Osteocyte (in vitro differentiated cells): ENCODE measurements around the gene CHRM3. TPM values are rescaled to one million over a fixed set of nuclear protein-coding genes. Genes with fewer than 3 reads are reported as not detected.
"Not testable (repeated sequence)": the region's sequence is repeated elsewhere in the genome, so short reads cannot be mapped to it uniquely, and the experiment has no call there.

Experiments
- DNase-seq: peaks from one replicate; pipeline ENCODE4 v3.0.0; 2021; ENCODE audit warnings: mixed read lengths; ENCODE audit not compliant: unreplicated experiment; ENCODE audit errors: extremely low spot score
- H3K27ac Mint-ChIP-seq: one replicate; pipeline ENCODE4 v1.8.0; 2021; ENCODE audit warnings: mild to moderate bottlenecking, mixed read lengths; ENCODE audit not compliant: unreplicated experiment
- H3K27me3 Mint-ChIP-seq: one replicate; pipeline ENCODE4 v1.8.0; 2021; ENCODE audit warnings: mixed read lengths; ENCODE audit not compliant: unreplicated experiment
- H3K36me3 Mint-ChIP-seq: one replicate; pipeline ENCODE4 v1.8.0; 2021; ENCODE audit warnings: mixed read lengths; ENCODE audit not compliant: unreplicated experiment
- H3K4me1 Mint-ChIP-seq: one replicate; pipeline ENCODE4 v1.8.0; 2021; ENCODE audit warnings: mixed read lengths; ENCODE audit not compliant: unreplicated experiment
- H3K4me3 Mint-ChIP-seq: one replicate; pipeline ENCODE4 v1.8.0; 2021; ENCODE audit warnings: mild to moderate bottlenecking, moderate library complexity, mixed read lengths; ENCODE audit not compliant: unreplicated experiment
- H3K9me3 Mint-ChIP-seq: one replicate; pipeline ENCODE4 v1.8.0; 2021; ENCODE audit warnings: mixed read lengths; ENCODE audit not compliant: unreplicated experiment
- CTCF ChIP-seq: fragments of 200-600 bp; sonication (generic); IDR thresholded peaks from 2 replicates; pipeline ENCODE4 v1.5.0; 2021; ENCODE audit warnings: antibody characterized with exemption, mild to moderate bottlenecking, moderate library complexity
- total RNA-seq: library from RNA; stranded (reverse); gene quantifications from 2 replicates; pipeline ENCODE4 v1.2.1, GENCODE V29; 2021

CHRM3 gene
- total RNA-seq, 1 donor from 2014 or later, result 0.30 TPM

- no peak overlapping the region for H3K4me3 Mint-ChIP-seq
- no peaks in the 10 kb centered on the region for H3K9me3 Mint-ChIP-seq
These were observed 22.4 kb upstream of the CHRM3 start for GRCh38 chr1:239363930-239364329.

GRCh38 chr1:239367196-239367810 is 19.1 kb upstream of the CHRM3 start:
- no peak overlapping the region for H3K27ac Mint-ChIP-seq
- H3K27me3 Mint-ChIP-seq, result peaks cover 33% of the 10 kb centered on the region
- no peak overlapping the region for H3K4me3 Mint-ChIP-seq
- no peak for TF ChIP-seq CTCF
- H3K36me3 Mint-ChIP-seq, result no peaks in the 10 kb centered on the region
- no peaks in the 10 kb centered on the region for H3K4me1 Mint-ChIP-seq
- no peak for DNase-seq
- H3K9me3 Mint-ChIP-seq, result no peaks in the 10 kb centered on the region

More at GRCh38 chr1:239363930-239364329, 22.4 kb upstream of the CHRM3 start:
- Mint-ChIP-seq H3K4me1 (no peaks in the 10 kb centered on the region), H3K27ac (no peak overlapping the region), H3K27me3 (peaks cover 23% of the 10 kb centered on the region), H3K36me3 (no peaks in the 10 kb centered on the region)
- no peak for DNase-seq
- TF ChIP-seq CTCF, result no peak

GRCh38 chr1:239368436-239369109 is 17.8 kb upstream of the CHRM3 start:
- Mint-ChIP-seq H3K9me3 (no peaks in the 10 kb centered on the region), H3K36me3 (no peaks in the 10 kb centered on the region), H3K4me1 (no peaks in the 10 kb centered on the region), H3K27me3 (peaks cover 33% of the 10 kb centered on the region), H3K27ac (no peak overlapping the region), H3K4me3 (no peak overlapping the region)
- no peak for DNase-seq
- no peak for TF ChIP-seq CTCF

GRCh38 chr1:239370869-239371268 is 15.5 kb upstream of the CHRM3 start:
- H3K27me3 Mint-ChIP-seq, result peaks cover 20% of the 10 kb centered on the region
- H3K9me3 Mint-ChIP-seq, H3K4me3 Mint-ChIP-seq, H3K36me3 Mint-ChIP-seq, H3K4me1 Mint-ChIP-seq, H3K27ac Mint-ChIP-seq, DNase-seq: not testable (repeated sequence)

- no peak for TF ChIP-seq CTCF
- Mint-ChIP-seq H3K27ac (no peak overlapping the region), H3K9me3 (no peaks in the 10 kb centered on the region), H3K36me3 (no peaks in the 10 kb centered on the region), H3K4me1 (peaks cover 17% of the 10 kb centered on the region), H3K27me3 (peaks cover 61% of the 10 kb centered on the region), H3K4me3 (no peak overlapping the region)
- no peak for DNase-seq
These were observed 3.7 kb upstream of the CHRM3 start for GRCh38 chr1:239382666-239383065.
